K562 (cell line): ENCODE measurements around the gene RNF40. TPM values are rescaled to one million over a fixed set of nuclear protein-coding genes. Genes with fewer than 3 reads are reported as not detected.
A peak's percentile ranks its signal among the peaks of the same experiment; 100 is the strongest.

Experiments used
- C11orf30 ChIP-seq: fragments of 450-650 bp; IDR thresholded peaks from 2 replicates; pipeline ENCODE4 v1.6.1; 2016; ENCODE audit warnings: low read depth, mild to moderate bottlenecking
- CBFB ChIP-seq: sonication (generic); formaldehyde crosslinking; IDR thresholded peaks from 2 replicates; pipeline ENCODE4 v1.4.0; 2020; ENCODE audit warnings: mild to moderate bottlenecking, missing genetic modification reagents
- CBX3 ChIP-seq, 2 experiments: IDR thresholded peaks; 1 replicate in 1 of 2; 2 replicates in 1 of 2; pipeline ENCODE4 v1.6.1; 2012; ENCODE audit warnings: inconsistent platforms in 2 of 2, low read length in 2 of 2, borderline replicate concordance in 1 of 2, control low read depth in 1 of 2
- CGGBP1 ChIP-seq: fragments of 250-450 bp; sonication (Bioruptor Pico); IDR thresholded peaks from 2 replicates; pipeline ENCODE4 v1.9.0; 2021; ENCODE audit warnings: mild to moderate bottlenecking
- CHD2 ChIP-seq: IDR thresholded peaks from 2 replicates; pipeline ENCODE4 v1.6.1; 2011; ENCODE audit warnings: low read depth, low read length
- CREBBP ChIP-seq: IDR thresholded peaks from one replicate; pipeline ENCODE4 v1.6.1; 2012; ENCODE audit warnings: low read depth, mild to moderate bottlenecking, control low read depth, inconsistent platforms, low read length
- DMBX1 ChIP-seq: fragments of 250-450 bp; sonication (Bioruptor Pico); IDR thresholded peaks from 2 replicates; pipeline ENCODE4 v1.8.0; 2022; ENCODE audit warnings: inconsistent platforms, mild to moderate bottlenecking, moderate library complexity, borderline replicate concordance
- DPF2 ChIP-seq: fragments of 450-650 bp; IDR thresholded peaks from 2 replicates; pipeline ENCODE4 v1.6.1; 2016
- EZH2 ChIP-seq: IDR thresholded peaks from 2 replicates; pipeline ENCODE4 v1.6.1; 2012; ENCODE audit warnings: low read depth, mild to moderate bottlenecking, inconsistent platforms, low read length, borderline replicate concordance
- FOXP1 ChIP-seq: sonication (generic); formaldehyde crosslinking; IDR thresholded peaks from 2 replicates; pipeline ENCODE4 v1.8.0; 2022; ENCODE audit warnings: mild to moderate bottlenecking, missing genetic modification reagents
- GATAD2A ChIP-seq: fragments of 450-650 bp; IDR thresholded peaks from 2 replicates; pipeline ENCODE4 v1.6.1; 2017
- HDAC2 ChIP-seq: fragments of 450-650 bp; IDR thresholded peaks from 2 replicates; pipeline ENCODE4 v1.6.1; 2016; ENCODE audit warnings: mild to moderate bottlenecking
- KDM5B ChIP-seq: fragments of 200-600 bp; sonication (generic); IDR thresholded peaks from 2 replicates; pipeline ENCODE4 v1.6.1; 2012; ENCODE audit warnings: low read depth, mild to moderate bottlenecking, moderate library complexity, low read length, control low read depth, inconsistent platforms; ENCODE audit not compliant: insufficient replicate concordance
- MLLT1 ChIP-seq, 2 experiments: fragments of 450-650 bp; IDR thresholded peaks; 2 replicates each; pipeline ENCODE4 v1.6.1; 2016
- NFRKB ChIP-seq: fragments of 450-650 bp; IDR thresholded peaks from 2 replicates; pipeline ENCODE4 v1.6.1; 2016; ENCODE audit warnings: low read depth
- NFYB ChIP-seq: IDR thresholded peaks from 2 replicates; pipeline ENCODE4 v1.6.1; 2011; ENCODE audit warnings: mild to moderate bottlenecking, moderate library complexity; ENCODE audit not compliant: insufficient read length; ENCODE audit errors: extremely low read depth
- NONO ChIP-seq, 2 experiments: fragments of 200-400 bp in 1 of 2; fragments of 450-650 bp in 1 of 2; formaldehyde crosslinking in 1 of 2; IDR thresholded peaks; 2 replicates each; pipeline ENCODE4 v1.6.1; 2017; ENCODE audit warnings: low read depth in 2 of 2, mild to moderate bottlenecking in 2 of 2, moderate library complexity in 2 of 2, low read length in 1 of 2
- NR2C2 ChIP-seq, 2 experiments: fragments of 200-800 bp in 1 of 2; sonication (Bioruptor generic) in 1 of 2; sonication (generic) in 1 of 2; formaldehyde crosslinking in 1 of 2; IDR thresholded peaks; 2 replicates each; pipeline versions ENCODE4 v1.6.1 to v1.8.0; 2016 to 2022; ENCODE audit warnings: mild to moderate bottlenecking in 1 of 2, missing compliant biosample characterization in 1 of 2, missing genetic modification characterization in 1 of 2, missing genetic modification reagents in 1 of 2
- POLR2H ChIP-seq: IDR thresholded peaks from 2 replicates; pipeline ENCODE4 v1.6.1; 2016; ENCODE audit warnings: missing genetic modification characterization, low read depth, mild to moderate bottlenecking, control low read depth, missing compliant biosample characterization, moderate library complexity
- PTBP1 ChIP-seq: fragments of 200-400 bp; formaldehyde crosslinking; IDR thresholded peaks from 2 replicates; pipeline ENCODE4 v1.6.1; 2017; ENCODE audit warnings: low read depth, low read length
- RBM25 ChIP-seq: fragments of 200-400 bp; formaldehyde crosslinking; IDR thresholded peaks from 2 replicates; pipeline ENCODE4 v1.6.1; 2018; ENCODE audit warnings: low read length, low read depth, moderate library complexity; ENCODE audit not compliant: severe bottlenecking
- SMARCA4 ChIP-seq: fragments of 450-650 bp; IDR thresholded peaks from 2 replicates; pipeline ENCODE4 v1.6.1; 2016
- SP1 ChIP-seq: sonication (generic); formaldehyde crosslinking; IDR thresholded peaks from 2 replicates; pipeline ENCODE4 v1.8.1; 2022; ENCODE audit warnings: mild to moderate bottlenecking, missing genetic modification reagents
- TRIM28 ChIP-seq: fragments of 450-650 bp; IDR thresholded peaks from 2 replicates; pipeline ENCODE4 v1.6.1; 2017
- ZBTB26 ChIP-seq: fragments of 450-650 bp; formaldehyde crosslinking; IDR thresholded peaks from 2 replicates; pipeline ENCODE4 v1.4.0; 2022; ENCODE audit warnings: missing genetic modification characterization
- ZNF140 ChIP-seq: fragments of 250-450 bp; sonication (Bioruptor Pico); IDR thresholded peaks from 2 replicates; pipeline ENCODE4 v1.8.0; 2021; ENCODE audit warnings: moderate library complexity, mild to moderate bottlenecking, inconsistent platforms
- ZNF143 ChIP-seq: sonication (generic); formaldehyde crosslinking; IDR thresholded peaks from 2 replicates; pipeline ENCODE4 v1.9.0; 2022; ENCODE audit warnings: mild to moderate bottlenecking, missing genetic modification reagents
- polyA plus RNA-seq, 8 experiments: library from polyadenylated mRNA; depleted of rRNA in 4 of 8; stranded (reverse) in 5 of 8; unstranded in 3 of 8; fragments of >200 nt; fragmentation: Nextera tagmentation in 2 of 8; fragmentation: Illumina TruSeq in 1 of 8; extraction: Ambion mirVana in 2 of 8; extraction: Trizol in 1 of 8; gene quantifications; 2 replicates each; pipeline versions ENCODE4 v1.2.1 to v1.2.3, GENCODE V29; 2011 to 2014; ENCODE audit warnings: inconsistent platforms in 1 of 8, missing spikeins in 1 of 8
- total RNA-seq, 7 experiments: library from RNA; depleted of rRNA in 6 of 7; stranded (reverse); fragments of >200 nt in 6 of 7; fragmentation: Illumina TruSeq in 2 of 7; extraction: Trizol in 2 of 7; gene quantifications; 2 replicates each; pipeline versions ENCODE4 v1.2.1 to v1.2.3, GENCODE V29; 2011 to 2021; ENCODE audit warnings: low replicate concordance in 1 of 7

Gene RNF40
- total and polyA plus RNA-seq, 9 of the 15 experiments (the other 6 are each of a cell fraction or from before 2014, with no cell fraction given): 6.2 to 129 (median 81.5) TPM

- 0 out of 2 replicates have a peak, but pooled peaks have one; percentile 44 for TF ChIP-seq NFRKB
- TF ChIP-seq KDM5B: peak; percentile 23
- TF ChIP-seq PTBP1: peak; percentile 97
- no peak for TF ChIP-seq ZNF140
- TF ChIP-seq CHD2: 0 out of 2 replicates have a peak, but pooled peaks have one; percentile 14
- peak; percentile 26; the same call in 1 of the 2 replicates for TF ChIP-seq TRIM28
- no peak for TF ChIP-seq FOXP1 (CRISPR knock-in tag)
- 0 out of 2 replicates have a peak, but pooled peaks have one; percentile 24 for TF ChIP-seq NR2C2 (CRISPR knock-in tag; IDR thresholded peaks at IDR 0.05)
- peak; percentile 71 for TF ChIP-seq NR2C2 (tag; IDR thresholded peaks at IDR 0.05)
- no peak for TF ChIP-seq ZBTB26 (CRISPR knock-in tag)
- TF ChIP-seq NFYB: peak; percentile 72
- TF ChIP-seq ZNF143 (CRISPR knock-in tag): 0 out of 2 replicates have a peak, but pooled peaks have one; percentile 3
- 0 out of 2 replicates have a peak, but pooled peaks have one; percentile 31 for TF ChIP-seq SP1 (CRISPR knock-in tag)
- no peak for TF ChIP-seq GATAD2A
- no peak for TF ChIP-seq CGGBP1
- no peak for TF ChIP-seq EZH2
- TF ChIP-seq POLR2H: no peak
- TF ChIP-seq HDAC2: no peak
- no peak for TF ChIP-seq NONO (IDR thresholded peaks at IDR 0.05; ENCODE audit: low read depth in 2 of 2, low read length in 1 of 2)
- no peak for TF ChIP-seq C11orf30
- peak; percentile 58 for TF ChIP-seq DPF2
- TF ChIP-seq DMBX1 (CRISPR knock-in tag): 0 out of 2 replicates have a peak, but pooled peaks have one; percentile 46
- TF ChIP-seq SMARCA4: 0 out of 2 replicates have a peak, but pooled peaks have one; percentile 31
- peak; percentile 60 for TF ChIP-seq RBM25
- peak in 1 of 2 experiments; percentile 70; a peak in 2 of 4 replicates for TF ChIP-seq MLLT1 (IDR thresholded peaks at IDR 0.05)
- TF ChIP-seq CBFB (CRISPR knock-in tag): 0 out of 2 replicates have a peak, but pooled peaks have one; percentile 28
- TF ChIP-seq CREBBP: no peak
- peak in 1 of 2 experiments; percentile 42; a peak in 1 of 3 replicates for TF ChIP-seq CBX3 (IDR thresholded peaks at IDR 0.05; ENCODE audit: borderline replicate concordance in 1 of 2, low read length in 2 of 2)
Observed at GRCh38 chr16:30778549-30779244, 16.6 kb downstream of the RNF40 start (continued).
